ENCODE data around the gene PRCP. TPM values are rescaled to one million over a fixed set of nuclear protein-coding genes. Genes with fewer than 3 reads are reported as not detected.

PRCP gene
- total and polyA plus RNA-seq, 2 experiments from 2014 or later, result 33.3 to 52.8 TPM

- Histone ChIP-seq H3K9me2 (ENCODE audit: insufficient read depth) (no peaks in the 10 kb centered on the region), H3K27ac (ENCODE audit: low read depth) (no peak overlapping the region), H2AFZ (no peak overlapping the region), H3K36me3 (ENCODE audit: insufficient read depth) (no peaks in the 10 kb centered on the region), H3K79me2 (replicated peaks; ENCODE audit: insufficient read depth) (peaks cover 12% of the 10 kb centered on the region), H4K20me1 (replicated peaks; ENCODE audit: insufficient read depth) (peaks cover 2% of the 10 kb centered on the region; the same call in 1 of the 2 replicates), H3K4me2 (no peak overlapping the region), H3K4me1 (ENCODE audit: insufficient read depth) (no peaks in the 10 kb centered on the region), H3F3A (replicated peaks; ENCODE audit: low read depth) (no peaks in the 10 kb centered on the region), H3K4me3 (no peak overlapping the region), H3K27me3 (ENCODE audit: insufficient read depth) (no peaks in the 10 kb centered on the region)
- H3K4me1 Mint-ChIP-seq, result no peaks in the 10 kb centered on the region
- no peaks in the 10 kb centered on the region for H3K9me3 Mint-ChIP-seq
- ATAC-seq, result no peak
- no peak for DNase-seq (ENCODE audit: low spot score)
- no peak overlapping the region for H3K4me3 Mint-ChIP-seq
- no peak for TF ChIP-seq ETS1 (IDR thresholded peaks at IDR 0.05)
- no peak for TF ChIP-seq EZH2phosphoT487 (IDR thresholded peaks at IDR 0.05; ENCODE audit: unreplicated experiment)
- TF ChIP-seq EZH2 (IDR thresholded peaks at IDR 0.05; ENCODE audit: low read depth, unreplicated experiment), result no peak
- no peak for TF ChIP-seq ZNF331 (CRISPR knock-in tag; IDR thresholded peaks at IDR 0.05; ENCODE audit: low read depth)
- TF ChIP-seq ZNF114 (CRISPR knock-in tag; IDR thresholded peaks at IDR 0.05), result no peak
- no peak for TF ChIP-seq POLR2AphosphoS5 (IDR thresholded peaks at IDR 0.05; ENCODE audit: low read depth)
- no peak for TF ChIP-seq REST (IDR thresholded peaks at IDR 0.05; ENCODE audit: unreplicated experiment)
- no peak for TF ChIP-seq NANOG (IDR thresholded peaks at IDR 0.05; ENCODE audit: borderline replicate concordance)
- H3K36me3 Mint-ChIP-seq (ENCODE audit: low read depth), result no peaks in the 10 kb centered on the region
- no peak overlapping the region for H3K27ac Mint-ChIP-seq
- H3K27me3 Mint-ChIP-seq (ENCODE audit: insufficient read depth, low read depth, poor library complexity), result no peaks in the 10 kb centered on the region
Measured at GRCh38 chr11:82889133-82890001, 10.9 kb downstream of the PRCP start.

GRCh38 chr11:82883853-82884252 is 16.4 kb downstream of the PRCP start:
- peaks cover 35% of the 10 kb centered on the region for H3K9me3 Mint-ChIP-seq
- ATAC-seq (no peak), DNase-seq (ENCODE audit: low spot score) (no peak)
- no peaks in the 10 kb centered on the region for H3K9me2 ChIP-seq (ENCODE audit: insufficient read depth)
- no peaks in the 10 kb centered on the region for H3K4me1 ChIP-seq (ENCODE audit: insufficient read depth)
- peaks cover 4% of the 10 kb centered on the region; the same call in 1 of the 2 replicates for H4K20me1 ChIP-seq (replicated peaks; ENCODE audit: insufficient read depth)
- H3K4me2 ChIP-seq, result no peak overlapping the region
- no peak overlapping the region for H2AFZ ChIP-seq
- H3K27me3 Mint-ChIP-seq (ENCODE audit: insufficient read depth, low read depth, poor library complexity), result no peaks in the 10 kb centered on the region
- no peaks in the 10 kb centered on the region for H3K4me1 Mint-ChIP-seq
- H3K4me3 Mint-ChIP-seq, result no peak overlapping the region
- no peaks in the 10 kb centered on the region for H3F3A ChIP-seq (replicated peaks; ENCODE audit: low read depth)
- peaks cover 29% of the 10 kb centered on the region for H3K36me3 Mint-ChIP-seq (ENCODE audit: low read depth)
- H3K27ac ChIP-seq (ENCODE audit: low read depth), result no peak overlapping the region
- 0 out of 2 replicates have a peak, but pooled peaks cover 5% of the 10 kb centered on the region for H3K36me3 ChIP-seq (ENCODE audit: insufficient read depth)
- H3K27ac Mint-ChIP-seq, result no peak overlapping the region
- no peak overlapping the region for H3K4me3 ChIP-seq
- H3K79me2 ChIP-seq (replicated peaks; ENCODE audit: insufficient read depth), result peaks cover 7% of the 10 kb centered on the region
- H3K27me3 ChIP-seq (ENCODE audit: insufficient read depth), result no peaks in the 10 kb centered on the region
- TF ChIP-seq POLR2AphosphoS5 (IDR thresholded peaks at IDR 0.05; ENCODE audit: low read depth) (no peak), ETS1 (IDR thresholded peaks at IDR 0.05) (no peak), STAT1 (IDR thresholded peaks at IDR 0.05; ENCODE audit: unreplicated experiment) (no peak)
